ENCODE measurements around the gene RRP1B.
A peak's percentile ranks its signal among the peaks of the same experiment; 100 is the strongest.
"Not testable (repeated sequence)": the region's sequence is repeated elsewhere in the genome, so short reads cannot be mapped to it uniquely, and the experiment has no call there.

The RRP1B gene

DNA sequence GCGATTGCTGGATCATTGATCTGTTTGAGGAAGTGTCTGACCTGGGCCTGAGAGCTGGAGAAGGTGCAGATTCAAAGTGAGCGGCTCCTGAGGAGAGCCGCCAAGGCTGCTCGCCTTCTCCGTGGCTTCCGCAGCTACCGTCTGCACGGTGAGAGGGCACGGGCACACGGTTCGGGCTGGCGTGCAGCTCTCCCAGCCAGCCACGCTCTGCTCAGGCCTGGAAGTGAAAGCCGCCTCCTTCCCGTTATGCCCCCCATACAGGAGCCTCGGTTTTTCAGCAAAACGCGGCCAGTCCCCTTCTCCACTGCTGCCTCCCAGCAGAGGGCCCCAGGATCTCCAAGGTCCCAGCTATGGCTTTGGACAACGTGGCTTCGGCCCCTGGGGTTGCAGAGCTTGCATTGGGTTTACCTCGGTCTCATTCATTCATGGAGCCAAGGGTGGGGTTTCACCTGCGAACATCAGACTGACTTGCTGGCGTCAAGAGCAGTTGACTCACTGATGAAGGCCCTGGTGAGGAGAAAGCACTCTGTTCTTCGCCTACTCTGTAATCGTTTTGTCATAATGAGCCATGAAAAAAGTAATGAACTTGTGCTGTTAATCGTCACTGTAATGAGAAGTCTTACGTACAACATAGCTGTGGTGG, 35.2 kb downstream of the RRP1B start:
- H3K27ac ChIP-seq, result no peak overlapping the region
- no peak for DNase-seq (ENCODE audit: low read depth, low spot score)

DNA sequence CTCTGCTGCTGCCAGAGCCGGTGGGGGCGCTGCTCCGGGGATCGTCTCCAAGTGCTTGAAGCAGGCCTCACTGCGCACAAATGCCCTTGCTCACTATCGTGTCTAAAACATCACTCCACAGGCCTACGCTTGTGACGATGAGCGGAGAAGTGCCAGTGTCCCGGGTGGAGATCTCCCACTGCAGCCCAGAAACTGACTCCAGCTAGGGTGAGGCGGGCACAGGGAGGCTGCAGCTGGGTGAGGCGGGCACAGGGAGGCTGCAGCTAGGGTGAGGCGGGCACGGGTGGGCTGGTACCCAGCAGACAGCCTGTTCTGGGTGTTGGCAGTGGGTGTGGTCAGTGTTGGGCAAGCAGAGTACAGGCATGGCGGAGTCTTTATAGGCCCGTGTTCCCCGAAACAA, 36.9 kb downstream of the RRP1B start:
- no peak overlapping the region for H3K27ac ChIP-seq
- DNase-seq (ENCODE audit: low read depth, low spot score), result no peak

DNA sequence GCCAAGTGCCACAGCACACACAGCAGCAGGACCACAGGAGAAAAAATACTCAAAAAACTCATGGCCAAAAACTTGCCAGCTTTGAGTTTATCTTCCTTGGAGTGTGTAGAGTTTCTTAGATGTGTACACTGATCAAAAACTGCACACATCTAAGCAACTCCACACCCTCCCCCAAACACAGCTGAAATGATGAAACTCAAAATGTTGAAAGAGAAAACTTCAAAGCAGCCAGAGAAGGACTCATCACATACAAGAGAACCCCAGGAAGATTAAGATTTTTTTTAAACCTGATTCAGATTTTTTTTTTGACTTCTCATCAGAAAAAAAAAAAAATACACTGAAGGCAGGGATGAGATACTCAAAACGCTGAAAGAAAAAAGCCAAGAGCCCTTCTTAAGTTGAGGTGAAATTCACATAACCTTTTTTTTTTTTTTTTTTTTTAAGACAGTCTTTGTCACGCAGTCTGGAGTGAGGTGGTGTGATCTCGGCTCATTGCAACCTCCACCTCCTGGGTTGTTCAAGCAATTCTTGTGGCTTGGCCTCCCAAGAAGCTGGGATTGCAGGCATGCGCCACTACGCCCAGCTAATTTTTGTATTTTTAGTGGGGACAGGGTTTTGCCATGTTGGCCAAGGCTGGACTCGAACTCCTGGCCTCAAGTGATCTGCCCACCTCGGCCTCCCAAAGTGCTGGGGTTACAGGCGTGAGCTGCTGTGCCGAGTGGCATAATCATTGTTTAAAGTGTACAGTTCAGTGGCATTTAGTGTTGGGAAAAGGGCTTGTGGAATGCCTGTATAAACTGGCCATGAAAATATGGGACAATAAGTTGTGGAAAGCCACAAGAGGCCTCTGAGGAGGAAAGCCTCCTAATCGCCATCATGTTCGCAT, 38.6 kb downstream of the RRP1B start:
- no peak overlapping the region for H3K27ac ChIP-seq
- DNase-seq (ENCODE audit: low read depth, low spot score), result no peak

DNA sequence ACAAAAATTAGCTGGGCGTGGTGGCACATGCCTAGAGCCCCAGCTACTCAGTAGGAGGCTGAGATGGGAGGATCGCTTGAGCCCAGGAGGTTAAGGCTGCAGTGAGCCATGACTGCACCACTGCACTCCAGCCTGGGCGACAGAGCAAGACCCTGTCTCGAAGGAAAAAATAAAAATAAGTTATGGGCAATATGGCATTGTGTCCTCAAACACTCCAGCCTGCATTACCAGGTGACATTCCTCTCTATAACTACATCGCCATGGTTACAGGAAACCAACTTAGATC, 40.1 kb downstream of the RRP1B start:
- H3K27ac ChIP-seq; DNase-seq (ENCODE audit: low read depth, low spot score): not testable (repeated sequence)

DNA sequence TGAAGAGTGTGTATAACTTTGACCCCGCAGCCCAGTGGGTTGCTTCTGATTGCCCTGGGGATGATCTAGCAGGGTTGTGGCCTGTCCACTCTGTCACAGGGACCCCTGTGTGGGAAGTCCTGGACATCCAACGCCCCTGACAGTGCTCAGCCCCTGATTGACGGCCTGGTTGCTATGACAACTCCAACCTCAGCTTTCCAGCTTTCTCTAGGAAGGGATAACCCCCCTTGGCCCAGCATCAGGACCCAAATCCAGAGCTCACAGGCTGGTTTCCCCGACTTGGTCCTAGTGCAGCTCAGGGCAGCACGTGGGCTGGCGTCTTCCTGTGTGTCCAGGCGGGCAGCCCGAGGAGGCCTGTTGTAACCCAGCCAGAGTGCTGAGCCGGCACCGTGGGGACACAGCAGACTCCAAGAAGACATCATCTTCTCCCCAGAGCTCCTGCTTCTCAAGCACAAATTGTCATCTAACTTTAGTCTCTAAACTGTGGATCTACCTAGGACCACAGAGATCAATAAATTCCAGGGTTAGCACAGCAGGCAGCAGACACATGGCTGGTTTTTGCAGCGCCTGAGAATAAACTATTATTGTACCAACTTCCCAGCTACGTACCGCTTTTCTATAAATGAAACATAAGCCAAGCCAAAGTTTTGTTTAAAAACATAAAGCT, 40.7 kb downstream of the RRP1B start:
- H3K27ac ChIP-seq, result no peak overlapping the region
- no peak for DNase-seq (ENCODE audit: low read depth, low spot score)

DNA sequence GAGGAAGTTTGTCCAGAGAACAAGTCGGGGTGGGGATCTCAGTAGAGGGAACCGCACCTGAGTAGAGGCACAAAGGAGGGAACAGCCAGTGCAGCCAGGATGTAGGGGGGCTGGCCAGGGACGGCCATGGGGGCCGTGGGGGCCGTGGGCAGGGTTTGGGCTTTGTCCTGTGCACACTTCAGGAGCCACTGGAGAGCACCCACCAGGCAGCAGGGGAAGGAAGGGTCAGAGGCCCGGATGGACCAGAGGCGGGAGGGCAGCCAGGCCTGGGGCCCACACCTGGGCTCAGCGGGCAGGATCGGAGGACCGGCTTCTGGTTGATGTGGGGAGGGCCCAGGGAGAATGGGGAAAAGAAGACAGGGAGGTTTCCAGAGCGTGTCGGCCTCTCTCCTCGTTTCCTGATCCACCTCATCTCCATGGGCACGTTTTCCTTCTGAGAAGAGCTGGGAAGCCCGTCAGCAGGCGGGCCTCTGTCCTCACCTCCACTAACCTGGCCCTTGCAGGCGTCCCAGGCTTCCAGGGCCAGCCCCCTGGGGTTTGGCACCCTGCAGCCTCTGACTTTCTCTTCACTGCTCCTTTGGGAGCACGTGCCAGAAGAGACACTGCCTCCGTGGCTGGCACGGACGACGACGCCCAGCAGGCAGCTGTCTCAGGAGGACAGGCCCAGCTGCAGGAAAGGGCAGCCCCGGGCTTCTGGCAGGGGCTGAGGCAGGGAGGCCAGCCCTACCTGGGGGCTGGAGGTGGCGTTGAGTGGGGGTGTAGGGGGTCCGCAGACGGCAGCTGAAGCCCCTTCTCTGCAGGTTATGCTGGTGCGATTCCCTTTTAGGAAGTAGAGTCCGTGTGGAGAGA, 42.8 kb downstream of the RRP1B start:
- no peak for DNase-seq (ENCODE audit: low read depth, low spot score)
- peak overlapping the region; percentile 6 for H3K27ac ChIP-seq

DNA sequence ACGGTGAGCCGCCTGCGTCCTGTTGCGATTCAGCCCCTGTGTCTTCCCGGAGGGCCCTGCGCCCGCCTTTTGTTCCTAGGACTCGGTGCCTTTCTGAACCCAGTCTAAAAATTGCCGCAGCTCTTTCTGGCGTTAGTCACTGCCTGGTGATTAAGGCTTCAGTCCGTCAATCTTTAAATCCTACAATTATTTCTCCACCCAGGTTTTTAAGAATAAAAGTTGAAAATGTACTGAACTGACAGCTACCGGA, 43.4 kb downstream of the RRP1B start:
- H3K27ac ChIP-seq, result peak overlapping the region; percentile 6
- DNase-seq (ENCODE audit: low read depth, low spot score), result no peak

DNA sequence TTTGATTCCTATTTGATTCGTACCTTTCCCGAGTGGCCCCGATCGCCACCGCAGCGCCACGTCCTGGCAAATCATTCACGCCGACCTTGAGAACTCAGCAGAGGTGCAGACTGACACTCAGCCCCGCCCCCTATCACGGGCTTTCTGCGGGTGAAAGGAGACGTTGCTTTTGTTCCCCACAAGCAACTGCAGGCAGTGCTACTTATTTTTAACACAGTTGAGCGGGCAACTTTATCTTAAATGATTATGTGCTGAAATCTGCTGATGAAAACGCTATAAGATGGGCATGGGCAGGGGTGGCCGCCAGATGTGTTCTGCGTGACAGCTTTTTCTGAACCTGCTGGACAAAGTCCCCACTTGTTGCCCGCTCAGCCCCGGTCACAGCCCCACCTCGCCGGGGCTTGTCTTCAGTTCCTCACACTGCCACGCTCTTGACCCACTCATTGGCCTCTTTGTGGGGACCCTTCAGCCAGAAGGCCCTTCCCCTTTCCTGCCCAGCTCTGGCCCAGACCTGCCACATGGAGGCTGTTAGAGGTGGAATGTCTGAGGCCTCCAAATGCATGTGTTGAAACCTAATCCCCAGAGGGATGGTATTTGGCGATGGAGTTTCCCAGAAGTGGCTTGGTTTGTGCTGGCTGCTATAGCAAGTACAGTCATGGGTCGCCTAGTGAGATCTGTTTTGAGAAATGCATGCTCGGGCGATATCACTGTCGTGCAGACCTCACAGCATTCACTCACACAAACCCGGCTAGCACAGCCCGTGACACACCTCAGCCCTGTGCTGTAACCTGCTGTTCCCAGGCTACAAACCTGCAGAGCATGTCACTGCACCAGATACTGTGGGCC, 43.9 kb downstream of the RRP1B start:
- peak overlapping the region; percentile 6 for H3K27ac ChIP-seq
- DNase-seq (ENCODE audit: low read depth, low spot score), result no peak

DNA sequence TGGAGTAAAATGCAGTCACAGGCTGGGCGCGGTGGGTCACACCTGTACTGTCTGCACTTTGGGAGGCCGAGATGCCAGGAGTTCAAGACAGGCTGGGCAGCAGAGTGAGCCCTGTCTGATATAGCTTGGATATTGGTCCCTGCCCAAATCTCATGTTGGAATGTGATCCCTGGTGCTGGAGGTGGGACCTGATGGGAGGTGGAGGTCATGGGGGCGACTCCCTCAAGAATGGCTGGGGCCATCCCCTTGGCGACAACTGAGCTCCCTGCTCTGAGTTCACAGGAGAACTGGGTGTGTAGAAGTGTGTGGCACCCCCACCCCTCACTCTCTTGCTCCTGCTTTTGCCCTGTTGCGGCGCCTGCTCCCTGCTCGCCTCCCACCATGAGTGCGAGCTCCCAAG, 48.1 kb downstream of the RRP1B start:
- no peak for DNase-seq (ENCODE audit: low read depth, low spot score)

DNA sequence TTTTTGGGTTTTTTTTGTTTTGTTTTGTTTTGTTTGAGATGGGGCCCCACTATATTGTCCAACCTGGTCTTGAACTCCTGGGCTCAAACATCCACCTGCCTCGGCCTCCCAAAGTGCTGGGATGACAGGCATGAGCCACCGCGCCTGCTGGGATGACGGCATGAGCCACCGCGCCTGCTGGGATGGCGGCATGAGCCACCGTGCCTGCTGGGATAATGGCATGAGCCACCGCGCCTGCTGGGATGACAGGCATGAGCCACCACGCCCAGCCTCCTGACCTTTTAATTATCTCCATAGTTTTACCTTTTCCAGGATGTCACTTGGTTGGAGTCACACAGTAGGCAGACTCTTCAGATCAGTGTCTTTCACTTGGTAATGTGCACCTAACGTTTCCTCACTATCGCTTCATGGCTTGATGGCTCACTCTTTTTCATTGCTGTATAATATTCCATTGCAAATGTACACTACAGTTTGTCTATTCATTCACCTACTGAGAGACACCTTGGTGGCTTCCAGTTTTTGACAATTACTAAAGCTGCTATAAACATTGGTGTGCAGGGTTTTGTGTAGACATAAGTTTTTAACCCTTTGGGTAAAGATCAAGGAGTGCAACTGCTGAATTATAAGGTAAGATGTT, 49.5 kb downstream of the RRP1B start:
- DNase-seq (ENCODE audit: low read depth, low spot score), result no peak
- no peak overlapping the region for H3K27ac ChIP-seq

More for the DNA sequence above, 48.1 kb downstream of the RRP1B start:
- H3K27ac ChIP-seq, result no peak overlapping the region

DNA sequence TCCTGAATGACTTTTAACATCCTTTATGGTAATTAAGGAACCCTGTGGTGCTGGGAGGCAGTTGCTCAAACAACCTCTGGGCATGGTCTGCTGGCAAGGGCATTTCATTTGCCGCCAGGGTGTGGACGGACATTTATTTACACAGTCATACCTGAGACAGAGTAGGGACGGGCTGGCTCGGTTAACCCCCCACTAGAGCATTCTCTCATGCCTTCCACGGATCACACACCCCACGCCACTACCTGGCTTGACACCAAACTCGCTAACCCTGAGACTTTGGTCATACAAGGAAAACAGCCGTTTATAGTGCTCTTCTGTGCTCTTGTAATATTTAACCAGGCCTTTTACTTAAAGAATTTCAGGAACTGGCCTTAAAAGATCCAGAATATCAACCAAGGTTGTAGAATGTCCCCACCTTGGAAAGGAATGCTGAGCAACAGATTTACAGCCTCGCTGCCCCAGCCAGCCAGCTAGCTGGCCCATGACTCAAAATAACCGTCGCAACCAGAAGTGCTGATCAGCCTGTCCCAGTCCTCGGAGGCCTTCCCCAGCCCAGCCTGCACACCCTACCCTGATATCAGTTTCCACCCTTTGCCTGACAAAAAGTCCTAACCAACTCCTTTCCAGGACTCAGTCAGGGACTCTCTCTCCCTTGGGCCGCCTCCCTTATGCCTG, 53.0 kb downstream of the RRP1B start:
- H3K27ac ChIP-seq, result peak overlapping the region; percentile 99
- peak; percentile 60 for DNase-seq (ENCODE audit: low read depth, low spot score)

DNA sequence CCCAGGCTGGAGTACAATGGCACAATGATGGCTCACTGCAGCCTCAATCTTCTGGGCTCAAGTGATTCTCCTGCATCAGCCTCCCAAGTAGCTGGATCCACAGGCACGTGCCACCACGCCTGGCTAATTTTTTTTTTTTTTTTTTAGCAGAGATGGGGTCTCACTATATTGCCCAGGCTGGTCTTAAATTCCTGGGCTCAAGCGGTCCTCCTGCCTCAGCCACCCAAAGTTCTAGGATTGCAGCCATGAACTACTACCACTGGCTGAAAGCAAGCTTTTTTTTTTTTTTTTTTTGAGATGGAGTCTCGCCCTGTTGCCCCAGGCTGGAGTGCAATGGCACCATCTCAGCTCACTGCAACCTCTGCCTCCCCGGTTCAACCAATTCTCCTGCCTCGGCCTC, 53.8 kb downstream of the RRP1B start:
- not testable (repeated sequence) for DNase-seq (ENCODE audit: low read depth, low spot score)
- H3K27ac ChIP-seq, result peak overlapping the region; percentile 99

DNA sequence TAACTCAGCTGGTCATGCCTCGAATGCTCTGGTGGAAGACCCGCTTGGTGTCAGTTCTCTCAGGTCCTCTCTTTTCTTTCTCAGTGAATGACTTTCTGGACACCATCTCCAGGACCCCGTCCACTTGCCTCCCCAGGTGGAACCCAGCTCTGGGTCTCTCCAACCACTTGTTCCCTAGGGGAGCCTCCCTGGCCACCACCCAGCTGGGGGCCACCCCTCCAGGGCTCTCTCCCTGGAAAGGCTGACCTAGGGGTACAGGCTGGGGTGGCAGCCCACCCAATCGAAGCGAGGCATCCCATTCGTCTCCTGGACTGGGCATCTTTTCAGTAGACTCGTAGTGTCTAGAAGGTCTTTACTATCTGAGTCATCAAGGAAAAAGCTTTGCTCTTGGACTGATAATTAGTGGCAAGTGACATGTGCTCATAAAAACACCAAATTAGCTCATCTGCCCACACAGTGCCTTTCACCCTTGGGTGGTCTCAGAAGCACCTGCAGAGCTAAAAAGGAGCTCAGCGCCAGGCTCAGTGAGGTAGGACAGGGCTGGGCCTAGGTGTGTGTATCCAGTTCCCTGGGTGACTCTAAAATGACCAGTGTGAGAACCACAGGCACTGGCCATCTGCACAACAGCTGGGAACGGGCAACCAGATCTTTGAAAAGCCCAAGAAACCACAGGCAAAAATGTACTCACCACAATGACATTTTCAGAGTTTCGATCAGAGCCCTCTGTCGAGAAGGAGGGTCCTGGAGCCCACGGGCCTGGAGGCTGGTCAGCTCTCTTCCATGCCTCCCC, 57.2 kb downstream of the RRP1B start:
- no peak overlapping the region for H3K27ac ChIP-seq
- DNase-seq (ENCODE audit: low read depth, low spot score), result no peak

DNA sequence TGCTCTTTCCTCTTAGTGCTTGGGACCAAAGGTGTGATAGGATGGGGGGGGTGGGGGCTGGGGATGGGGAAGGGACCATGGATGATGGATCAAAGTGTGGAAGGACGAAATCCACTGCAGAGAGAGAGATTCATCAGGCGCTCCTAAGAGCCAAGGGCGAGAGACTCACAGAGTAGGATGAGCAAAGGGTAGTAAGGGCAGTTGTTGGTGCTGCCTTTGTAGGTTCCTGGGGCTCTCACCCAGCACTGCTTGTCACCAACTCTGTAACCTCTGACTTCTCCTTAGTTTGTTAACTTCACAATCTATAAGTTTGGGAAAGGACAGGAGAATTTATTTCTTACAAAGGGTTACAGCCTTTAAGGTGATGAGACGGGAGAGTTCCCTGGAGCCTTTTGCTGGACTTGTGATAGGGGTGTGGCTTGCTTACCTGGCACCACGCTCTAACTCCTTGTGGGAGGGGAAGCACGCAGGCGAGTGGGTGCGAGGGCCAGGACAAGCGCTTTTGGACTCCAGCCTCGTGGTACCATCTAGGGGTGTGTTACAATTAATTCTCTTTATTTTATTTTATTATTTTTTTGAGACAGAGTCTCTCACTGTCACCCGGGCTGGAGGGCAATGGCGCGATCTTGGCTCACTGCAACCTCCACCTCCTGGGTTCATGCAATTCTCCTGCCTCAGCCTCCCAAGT, 58.0 kb downstream of the RRP1B start:
- H3K27ac ChIP-seq, result no peak overlapping the region
- no peak for DNase-seq (ENCODE audit: low read depth, low spot score)

DNA sequence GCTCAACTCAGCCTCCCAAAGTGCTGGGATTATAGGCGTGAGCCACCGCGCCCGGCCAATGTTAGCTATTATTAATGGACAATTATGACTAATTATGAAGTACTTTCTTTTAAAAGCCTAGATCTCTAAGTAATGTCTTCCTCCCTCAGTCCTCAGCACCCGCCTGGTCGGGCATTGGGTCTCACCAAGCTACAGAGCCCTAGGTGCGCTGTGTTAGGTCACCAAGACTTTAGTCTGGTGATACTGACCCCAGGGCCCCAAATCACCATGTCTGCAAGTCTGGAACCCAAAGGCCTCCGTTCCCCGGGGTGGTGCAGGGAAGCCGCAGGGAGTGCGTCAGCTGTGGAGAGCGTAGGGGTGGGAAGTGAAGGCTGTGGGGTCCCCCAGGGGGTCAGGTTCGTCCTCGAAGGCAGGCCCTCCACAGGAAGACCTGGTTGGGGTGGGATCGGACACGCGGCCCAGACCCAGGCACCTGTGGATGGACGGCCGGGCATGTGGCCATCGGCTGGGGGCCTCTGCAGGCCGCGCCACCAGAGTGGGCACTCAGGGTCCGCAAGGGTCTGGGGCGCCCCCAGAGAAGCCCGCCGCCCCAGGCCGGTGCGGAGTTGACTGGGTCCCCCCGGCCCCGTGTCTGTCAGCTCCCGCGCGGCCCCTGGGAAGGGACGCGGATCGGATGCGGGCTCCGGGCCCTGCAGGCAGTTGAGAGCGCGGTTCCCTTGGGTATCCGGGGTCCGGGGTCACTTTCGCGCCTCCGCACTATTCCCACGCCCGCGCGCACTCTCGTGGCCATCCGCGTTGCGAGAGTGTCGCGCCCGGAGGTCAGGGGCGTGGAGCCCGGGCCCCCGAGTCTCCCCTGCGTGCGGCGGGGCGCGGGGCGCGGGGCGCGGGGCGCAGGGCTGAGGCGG, 58.9 kb downstream of the RRP1B start:
- DNase-seq (ENCODE audit: low read depth, low spot score), result no peak
- H3K27ac ChIP-seq, result peak overlapping the region; percentile 87

DNA sequence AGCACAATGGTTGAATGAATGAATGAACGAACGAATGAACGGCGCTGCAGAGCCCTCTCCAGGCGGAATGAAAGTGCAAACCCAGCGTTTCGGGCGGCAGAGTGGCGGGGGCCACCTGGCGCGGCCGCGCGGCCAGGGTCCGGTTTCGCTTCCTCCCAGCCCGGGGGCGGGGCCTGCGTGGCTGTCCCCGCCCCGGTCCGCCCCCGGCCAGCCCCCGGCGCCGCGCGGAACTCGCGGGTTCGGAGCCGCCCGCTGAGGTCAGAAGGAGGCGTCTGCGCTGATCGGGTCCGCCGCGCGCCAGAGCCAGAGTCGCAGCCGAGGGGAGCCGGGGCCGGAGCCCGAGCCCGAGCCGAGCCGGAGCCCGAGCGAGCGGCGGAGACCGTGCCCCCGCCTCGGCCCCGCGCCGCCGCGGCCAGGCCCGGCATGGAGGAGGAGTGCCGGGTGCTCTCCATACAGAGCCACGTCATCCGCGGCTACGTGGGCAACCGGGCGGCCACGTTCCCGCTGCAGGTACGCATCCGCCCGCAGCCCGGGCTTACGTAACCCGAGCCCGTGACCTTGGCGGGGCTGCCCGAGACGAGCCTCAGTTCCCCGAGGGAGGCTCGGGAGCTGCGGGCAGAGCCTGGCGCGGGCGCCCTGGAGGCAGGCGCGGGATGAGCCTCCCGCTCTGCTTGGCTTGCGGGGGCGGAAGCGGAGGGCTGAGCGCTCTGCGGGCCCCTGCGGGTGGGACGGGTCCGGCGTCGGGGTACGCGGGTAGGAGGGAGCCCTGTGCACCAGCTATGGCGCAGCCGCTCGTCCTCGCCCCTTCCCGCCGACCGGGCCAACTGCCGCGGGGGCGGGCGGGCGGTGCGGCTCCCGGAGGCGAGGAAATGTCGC, 59.8 kb downstream of the RRP1B start, which contains the start of gene PDXK:
TSS of gene PDXK (plus strand) at position 258 of the 876 bp plus-strand sequence. CDS start at position 424, 166 bp downstream.
- peak within 1 kb of the TSS; percentile 87 for H3K27ac ChIP-seq
- DNase-seq (ENCODE audit: low read depth, low spot score), result no peak
